Muscle of arm (tissue), 14 donors: ENCODE results near the gene RNF145. TPM values are rescaled to one million over a fixed set of nuclear protein-coding genes. Genes with fewer than 3 reads are reported as not detected.
"Not testable (repeated sequence)": the region's sequence is repeated elsewhere in the genome, so short reads cannot be mapped to it uniquely, and the experiment has no call there.

Source experiments
- DNase-seq: peaks from one replicate; pipeline ENCODE4 v3.0.0-alpha.2; 2013
- long read RNA-seq, 11 donors: transcript quantifications; one replicate each; lab custom pipeline, GENCODE V29; 2026
- polyA plus RNA-seq, 12 donors: library from polyadenylated mRNA; unstranded; fragments of 120-200 nt; gene quantifications; one replicate each; pipeline ENCODE4 v1.2.1, GENCODE V29; 2013; ENCODE audit not compliant: insufficient read length in 12 of 12

The RNF145 gene
- polyA plus RNA-seq, result 10 to 100 TPM in 11 of 12 donors, not detected in 1; 25.1 to 64.3 (median 37.0) TPM
- long read RNA-seq, donor 1, transcript RNF145-202 (11 exons, 3,613 nt), result major isoform, 5 of 30 reads
- long read RNA-seq, donor 1, partial matches to known transcripts, result 21 of 30 reads
- long read RNA-seq, donor 1, other reads (novel, unspliced or antisense), result 0 of 30 reads
- long read RNA-seq, donor 2, partial matches to known transcripts, result 0 of 7 reads
- long read RNA-seq, donor 2, other reads (novel, unspliced or antisense), result 0 of 7 reads
- long read RNA-seq, donor 3, partial matches to known transcripts, result 0 of 4 reads
- long read RNA-seq, donor 3, other reads (novel, unspliced or antisense), result 0 of 4 reads
- long read RNA-seq, donor 4, partial matches to known transcripts, result 0 of 5 reads
- long read RNA-seq, donor 4, other reads (novel, unspliced or antisense), result 0 of 5 reads
- long read RNA-seq, donor 5, transcript RNF145-202 (11 exons, 3,613 nt), result major isoform, 7 of 9 reads
- long read RNA-seq, donor 5, partial matches to known transcripts, result 0 of 9 reads
- long read RNA-seq, donor 5, other reads (novel, unspliced or antisense), result 0 of 9 reads
- long read RNA-seq, donor 6, partial matches to known transcripts, result 0 of 3 reads
- long read RNA-seq, donor 6, other reads (novel, unspliced or antisense), result 0 of 3 reads
- long read RNA-seq, donor 7, partial matches to known transcripts, result 0 of 3 reads
- long read RNA-seq, donor 7, other reads (novel, unspliced or antisense), result 0 of 3 reads
- long read RNA-seq, donor 8, transcript RNF145-204 (2 exons, 1,940 nt), result major isoform, 6 of 14 reads
- long read RNA-seq, donor 8, transcript RNF145-202 (11 exons, 3,613 nt), result major isoform, 6 of 14 reads
- long read RNA-seq, donor 8, partial matches to known transcripts, result 0 of 14 reads
- long read RNA-seq, donor 8, other reads (novel, unspliced or antisense), result 0 of 14 reads
- long read RNA-seq, donor 9, partial matches to known transcripts, result 7 of 10 reads
- long read RNA-seq, donor 9, other reads (novel, unspliced or antisense), result 0 of 10 reads
- long read RNA-seq, donor 10, transcript RNF145-202 (11 exons, 3,613 nt), result major isoform, 5 of 8 reads
- long read RNA-seq, donor 10, partial matches to known transcripts, result 0 of 8 reads
- long read RNA-seq, donor 10, other reads (novel, unspliced or antisense), result 0 of 8 reads
- long read RNA-seq, donor 11, transcript RNF145-202 (11 exons, 3,613 nt), result major isoform, 5 of 7 reads
- long read RNA-seq, donor 11, partial matches to known transcripts, result 0 of 7 reads
- long read RNA-seq, donor 11, other reads (novel, unspliced or antisense), result 0 of 7 reads

DNA sequence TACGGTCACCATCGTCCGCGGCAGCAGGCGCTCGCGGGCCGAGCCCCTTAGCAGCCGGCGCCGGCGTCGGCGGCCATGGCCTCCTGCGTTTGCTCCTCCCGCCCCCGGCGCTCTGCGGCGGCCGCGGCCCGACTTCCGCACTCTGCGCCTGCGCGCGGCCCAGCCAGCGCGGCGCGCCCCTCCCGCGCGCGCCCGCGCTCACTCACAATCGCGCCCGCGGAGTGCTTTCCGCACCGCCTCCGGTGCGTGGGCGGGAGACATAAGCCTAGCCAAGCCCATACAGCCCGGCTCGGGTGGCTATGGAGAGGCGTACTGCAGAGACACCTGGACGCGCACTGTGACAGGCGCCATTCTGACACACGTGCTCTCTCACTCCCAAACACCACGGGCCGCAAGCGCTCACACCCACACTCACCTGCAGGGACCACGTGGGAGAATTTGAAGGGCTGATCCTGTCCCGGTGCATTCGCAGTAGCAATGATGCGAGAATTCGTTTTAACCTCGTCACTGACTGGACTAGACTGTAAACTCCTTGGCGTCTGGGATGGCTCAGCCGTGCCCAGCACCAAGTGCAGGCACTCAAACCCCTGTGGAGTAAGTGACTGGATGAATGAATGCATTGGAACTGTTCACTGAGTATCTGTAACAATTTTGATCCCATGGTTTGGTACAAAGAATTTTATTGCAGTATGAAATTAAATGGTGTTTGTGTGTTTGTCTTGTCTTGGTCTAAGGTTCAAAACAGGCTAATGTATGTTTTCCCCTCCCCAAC is at the start of gene RNF145:
Gene RNF145 (minus strand): TSS at position 116 of the 772 bp plus-strand sequence. CDS start 5,936 bp downstream, outside the sequence.
- DNase-seq, result peak; percentile 73

DNA sequence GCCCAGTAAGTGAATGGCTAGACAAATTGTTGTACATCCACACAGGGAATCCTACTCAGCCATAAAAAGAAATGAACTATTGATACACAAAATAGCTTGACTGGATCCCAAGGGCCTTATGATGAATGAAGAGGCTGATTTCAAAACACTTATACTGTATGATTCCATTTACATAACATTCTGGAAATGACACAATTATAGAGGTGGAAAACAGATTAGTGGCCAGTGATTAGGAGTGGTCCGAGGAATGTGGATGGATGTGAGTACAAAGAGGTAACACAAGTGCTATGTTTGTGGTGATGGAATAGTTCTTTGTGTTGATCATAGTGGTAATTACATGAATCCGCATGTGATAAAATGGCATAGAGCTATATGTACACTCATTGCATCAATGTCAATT is 49.0 kb upstream of the RNF145 start:
- DNase-seq, result no peak

DNA sequence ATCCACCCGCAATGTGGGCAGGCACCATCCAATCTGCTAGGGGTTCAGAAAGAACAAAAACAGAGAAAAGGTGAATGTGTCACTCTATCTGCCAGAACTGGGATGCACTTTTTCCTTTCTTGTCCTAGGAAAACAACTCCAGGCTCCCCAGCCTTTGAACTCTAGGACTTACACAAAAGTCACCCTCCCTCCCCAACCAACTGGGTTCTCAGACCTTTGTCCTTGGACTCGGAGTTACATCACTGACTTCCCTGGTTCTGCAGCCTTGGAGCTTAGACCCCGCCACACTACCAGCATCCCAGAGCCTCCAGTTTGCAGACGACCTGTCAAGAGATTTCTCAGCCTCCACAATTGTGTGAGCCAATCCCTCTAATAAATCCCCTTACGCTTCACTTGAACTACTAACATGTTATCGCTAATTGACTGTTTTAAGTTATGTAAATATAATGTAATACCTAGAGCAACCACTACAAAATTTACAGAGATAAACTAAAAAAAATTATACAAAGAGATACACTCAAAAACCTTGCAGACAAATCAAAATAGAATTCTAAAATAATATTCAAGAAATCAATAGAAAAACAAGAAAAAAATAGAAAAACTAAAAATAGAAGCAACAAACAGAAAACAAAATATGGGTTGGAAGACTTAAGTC is 48.4 kb upstream of the RNF145 start:
- no peak for DNase-seq

DNA sequence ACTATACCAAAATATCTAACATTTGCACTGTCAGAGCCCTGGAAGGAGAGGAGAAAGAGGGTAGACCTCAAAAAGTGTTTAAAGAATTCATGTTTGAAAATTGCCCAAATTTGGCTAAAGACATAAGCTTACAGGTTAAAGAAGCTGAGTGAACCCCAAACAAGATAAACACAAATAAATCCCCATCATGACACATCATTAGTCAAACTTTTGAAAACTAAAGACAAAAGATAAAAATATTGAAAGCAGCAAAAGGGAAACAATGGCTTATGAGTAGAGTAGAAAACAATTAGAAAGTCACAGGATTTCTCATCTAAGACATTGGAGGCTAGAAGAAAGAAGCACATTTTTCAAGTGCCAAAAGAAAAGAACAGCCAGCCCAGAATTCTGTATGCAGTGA is 47.7 kb upstream of the RNF145 start:
- no peak for DNase-seq

DNA sequence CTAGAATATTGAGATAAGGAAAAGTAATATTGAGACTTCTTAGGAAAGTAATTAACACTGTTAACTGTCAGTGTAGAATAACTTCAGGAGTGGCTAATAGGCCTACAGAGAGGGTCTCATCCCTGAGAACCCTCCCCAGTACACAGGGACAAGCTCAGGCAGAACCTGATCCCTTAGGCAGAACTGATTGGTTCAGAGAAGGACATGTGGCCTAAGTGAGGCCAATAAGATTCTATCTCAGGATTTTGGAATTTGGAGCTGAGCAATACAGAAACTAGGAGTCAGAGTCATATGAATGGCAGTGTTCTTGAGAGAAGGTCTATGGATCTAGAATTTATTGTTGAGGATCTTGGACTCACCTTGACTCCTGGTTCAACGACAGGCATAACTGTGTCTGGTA is 42.8 kb upstream of the RNF145 start:
- no peak for DNase-seq

- no peak for DNase-seq
Measured at GRCh38 chr5:159249158-159249557, 39.8 kb upstream of the RNF145 start.

DNA sequence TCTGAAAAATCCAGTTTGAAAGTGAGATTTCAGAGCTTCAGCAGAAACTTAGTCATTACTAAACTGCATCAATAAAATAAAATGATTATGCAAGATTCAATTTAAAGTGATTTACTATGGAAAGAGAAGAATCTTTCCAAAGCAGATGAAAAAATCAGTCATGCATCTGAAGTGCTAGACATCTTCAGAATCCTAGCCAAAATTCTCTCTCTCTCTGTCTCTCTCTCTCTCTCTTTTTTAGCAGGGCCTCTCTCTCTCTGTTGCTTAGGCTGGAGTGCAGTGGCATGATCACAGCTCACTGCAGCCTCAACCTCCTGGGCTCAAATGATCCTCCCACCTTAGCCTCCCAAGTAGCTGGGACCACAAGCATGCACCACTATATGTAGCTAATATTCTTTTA is 35.5 kb upstream of the RNF145 start:
- DNase-seq, result no peak

- no peak for DNase-seq
Measured at GRCh38 chr5:159244163-159244562, 34.8 kb upstream of the RNF145 start.

DNA sequence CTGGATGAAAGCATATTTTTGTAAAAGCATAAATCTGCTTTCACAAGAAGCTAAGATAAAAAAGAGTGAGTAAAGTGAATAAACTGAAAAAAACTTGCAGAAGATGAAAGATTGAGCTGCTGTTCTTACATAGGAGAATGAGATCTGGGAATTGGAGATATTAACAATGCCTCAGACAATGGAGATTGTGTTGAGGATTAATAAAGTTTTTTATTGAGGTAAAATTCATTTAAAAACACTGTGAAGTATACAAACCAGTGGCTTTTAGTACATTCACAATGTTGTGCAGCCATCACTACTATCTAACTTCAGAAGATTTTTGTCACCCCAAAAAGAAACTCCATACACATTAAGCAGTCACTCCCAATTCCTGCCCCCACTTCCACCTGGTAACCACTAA is 34.0 kb upstream of the RNF145 start:
- no peak for DNase-seq

DNA sequence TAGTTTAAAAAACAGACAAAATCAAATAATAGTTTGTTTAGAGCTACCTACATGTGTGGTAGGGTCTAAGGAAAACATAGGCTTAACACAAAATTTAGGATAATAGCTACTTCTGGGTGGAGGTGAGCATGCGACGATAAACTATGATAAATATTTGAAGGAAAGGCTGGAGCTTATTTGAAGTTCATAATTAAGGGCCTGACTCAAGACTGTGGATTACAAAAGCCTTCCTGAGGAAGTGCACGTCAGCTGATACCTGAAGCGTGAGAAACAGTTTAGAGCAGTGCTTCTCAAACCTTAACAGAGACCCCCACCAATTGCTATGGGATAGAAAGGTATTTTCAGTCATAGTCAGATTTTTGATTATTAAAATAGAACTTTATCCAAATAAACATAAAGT is 33.3 kb upstream of the RNF145 start:
- DNase-seq, result no peak

DNA sequence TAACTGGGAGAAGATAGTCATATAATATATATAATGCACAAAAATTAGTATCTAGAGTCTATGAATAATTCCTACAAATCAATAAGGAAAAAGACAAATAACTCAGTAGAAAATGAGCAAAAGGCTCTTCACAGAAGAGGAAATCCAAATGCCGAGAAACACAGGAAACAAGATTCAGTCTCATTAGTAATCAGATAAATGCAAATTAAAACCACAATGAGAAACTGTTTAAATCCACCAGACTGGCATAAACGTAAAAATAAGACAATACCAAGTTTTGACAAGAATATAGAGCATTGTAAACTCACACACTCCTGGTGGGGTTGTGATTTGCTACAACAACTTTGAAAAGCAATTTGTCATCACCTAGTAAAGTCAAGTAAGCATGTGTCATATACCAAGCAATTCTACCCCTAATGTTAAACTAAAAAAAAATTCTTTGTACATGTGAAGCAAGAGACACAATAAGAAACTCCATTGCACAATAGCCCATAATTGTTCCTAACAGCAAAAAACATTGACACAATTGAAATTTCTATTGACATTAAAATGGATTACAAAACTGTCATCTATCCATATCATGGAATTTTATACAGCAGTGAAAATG is 32.7 kb upstream of the RNF145 start:
- DNase-seq, result no peak

DNA sequence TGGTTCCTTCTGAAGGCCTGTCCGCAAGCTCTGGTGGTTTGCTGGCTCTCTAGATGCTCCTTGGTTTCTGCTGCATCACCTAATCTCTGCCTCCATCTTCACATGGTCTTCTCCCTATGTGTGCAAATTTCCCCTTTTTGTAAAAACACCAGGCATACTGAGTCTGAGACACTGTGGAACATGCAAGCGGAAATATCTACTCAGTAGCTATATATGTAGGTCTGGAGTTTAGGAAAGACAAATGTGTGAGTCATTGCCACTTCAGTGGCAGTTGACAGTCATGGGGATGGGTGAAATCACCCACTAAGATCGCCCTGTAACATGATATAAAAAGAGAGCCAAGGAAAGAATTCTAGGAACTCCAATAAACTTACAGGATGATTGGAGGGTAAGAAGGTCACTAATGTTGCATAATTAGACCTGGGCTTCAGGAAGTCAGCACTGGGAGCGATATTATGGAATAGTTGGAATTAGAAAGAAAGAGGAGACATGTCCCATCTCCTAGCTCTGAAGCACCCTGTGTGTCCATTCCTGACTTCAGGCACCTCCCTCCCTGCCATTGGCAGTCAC is 31.0 kb upstream of the RNF145 start:
- DNase-seq, result no peak

DNA sequence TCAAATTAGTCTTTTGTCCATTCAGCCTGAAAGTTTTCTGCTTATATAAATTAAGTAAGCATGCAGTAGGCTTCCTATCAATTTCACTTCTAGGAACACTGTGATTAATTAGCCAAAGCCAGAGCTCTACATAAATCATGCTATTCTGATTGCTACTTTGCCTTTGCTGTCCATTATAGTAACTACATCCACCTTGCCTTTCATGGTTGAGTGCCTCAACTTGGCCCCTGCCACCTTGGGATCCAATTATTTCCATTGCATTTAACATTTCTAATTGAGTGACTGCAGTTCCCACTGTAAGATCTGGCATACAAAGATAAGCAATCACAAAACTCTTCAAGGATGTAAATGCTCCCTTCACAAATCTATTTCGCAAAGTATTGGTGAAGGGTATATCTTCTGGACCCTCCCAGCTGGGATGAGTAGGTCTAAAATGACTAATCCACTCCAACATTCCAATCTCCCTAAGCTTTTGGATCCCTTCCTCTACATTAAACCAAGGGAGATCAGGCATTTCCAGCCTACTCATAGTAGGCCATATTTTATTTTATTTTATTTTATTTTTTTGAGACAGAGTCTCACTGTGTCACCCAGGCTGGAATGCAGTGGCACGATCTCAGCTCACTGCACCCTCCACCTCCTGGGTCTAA is 26.6 kb upstream of the RNF145 start:
- DNase-seq, result not testable (repeated sequence)

GRCh38 chr5:159231167-159231566 is 21.8 kb upstream of the RNF145 start:
- no peak for DNase-seq

- DNase-seq, result no peak
Measured at GRCh38 chr5:159230657-159231056, 21.3 kb upstream of the RNF145 start.

DNA sequence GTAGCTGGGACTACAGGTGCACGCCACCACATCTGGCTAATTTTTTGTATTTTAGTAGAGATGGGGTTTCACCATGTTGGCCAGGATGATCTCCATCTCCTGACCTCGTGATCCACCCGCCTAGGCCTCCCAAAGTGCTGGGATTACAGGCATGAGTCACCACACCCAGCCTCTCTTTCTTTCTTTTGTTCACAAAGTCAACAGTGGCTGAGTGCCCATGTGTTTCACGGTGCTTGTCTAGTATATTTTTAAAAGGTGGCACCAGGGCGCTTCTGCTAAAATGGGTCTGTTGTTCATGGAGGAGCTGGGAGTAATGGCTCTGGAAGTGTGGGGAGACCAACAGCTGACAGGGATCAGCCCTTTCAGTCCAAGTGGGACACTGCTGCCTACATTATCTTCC is 18.7 kb upstream of the RNF145 start:
- DNase-seq, result not testable (repeated sequence)

GRCh38 chr5:159227452-159227851 is 18.1 kb upstream of the RNF145 start:
- DNase-seq, result no peak

DNA sequence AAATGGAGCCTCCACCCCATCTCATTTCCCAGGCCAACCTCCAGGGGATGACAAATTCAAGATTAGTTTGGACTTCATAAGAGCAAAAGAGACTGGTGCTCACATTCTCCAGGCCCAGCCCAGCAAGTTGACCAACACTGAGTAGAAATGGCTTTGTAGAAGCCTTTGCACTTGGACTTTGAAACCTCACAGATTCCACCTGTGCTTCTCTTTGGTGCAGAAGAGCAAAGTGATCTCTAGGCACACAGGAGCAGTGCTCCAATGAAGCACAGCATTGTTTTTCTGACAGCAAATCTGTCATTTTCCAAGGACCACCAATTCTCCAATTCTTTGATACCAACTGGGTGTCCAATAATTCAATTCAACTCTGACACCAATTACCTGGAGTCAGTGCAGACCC is 17.1 kb upstream of the RNF145 start:
- DNase-seq, result no peak

DNA sequence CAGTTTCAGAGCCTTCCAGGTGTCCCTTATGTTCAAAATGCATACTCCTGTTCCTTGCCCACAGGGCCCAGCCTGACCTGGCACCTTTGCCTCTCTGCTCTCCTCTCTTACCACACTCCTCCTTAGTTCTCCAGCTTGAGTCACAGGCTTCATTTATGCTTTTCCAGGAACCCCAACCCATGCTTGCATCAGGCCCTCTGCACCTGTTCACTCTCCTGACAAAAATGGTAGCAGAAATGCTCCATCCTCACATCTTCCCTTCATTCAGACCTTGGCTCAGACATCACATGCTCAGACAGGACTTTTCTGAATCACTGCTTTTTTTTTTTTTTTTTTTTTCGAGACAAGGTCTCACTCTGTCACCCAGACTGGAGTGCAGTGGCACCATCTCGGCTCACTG is 15.1 kb upstream of the RNF145 start:
- DNase-seq, result no peak
